HepG2 (cell line): ENCODE measurements around the gene PLEKHN1. TPM values are rescaled to one million over a fixed set of nuclear protein-coding genes. Genes with fewer than 3 reads are reported as not detected.
A peak's percentile ranks its signal among the peaks of the same experiment; 100 is the strongest.

Source experiments
- ARNT2 ChIP-seq: sonication (generic); formaldehyde crosslinking; IDR thresholded peaks from 2 replicates; pipeline ENCODE4 v1.8.0; 2022; ENCODE audit warnings: mild to moderate bottlenecking, low read depth, missing genetic modification reagents, moderate library complexity
- CREM ChIP-seq, 2 experiments: sonication (generic) in 1 of 2; formaldehyde crosslinking in 1 of 2; IDR thresholded peaks; 2 replicates each; pipeline versions ENCODE4 v1.4.0 to v1.6.1; 2016 to 2020; ENCODE audit warnings: antibody characterized with exemption in 1 of 2, mild to moderate bottlenecking in 1 of 2, missing genetic modification reagents in 1 of 2
- GATAD1 ChIP-seq: IDR thresholded peaks from 2 replicates; pipeline ENCODE4 v1.6.1; 2016; ENCODE audit warnings: missing genetic modification reagents, missing compliant biosample characterization
- HOXA3 ChIP-seq: sonication (generic); formaldehyde crosslinking; IDR thresholded peaks from 2 replicates; pipeline ENCODE4 v1.5.0; 2020; ENCODE audit warnings: missing genetic modification reagents
- NCOR1 ChIP-seq: fragments of 200-600 bp; sonication (generic); IDR thresholded peaks from 2 replicates; pipeline ENCODE4 v1.7.0; 2017; ENCODE audit warnings: antibody characterized with exemption, low read length, borderline replicate concordance
- NFATC3 ChIP-seq: sonication (generic); formaldehyde crosslinking; IDR thresholded peaks from 2 replicates; pipeline ENCODE4 v1.5.1; 2020; ENCODE audit warnings: mild to moderate bottlenecking, missing genetic modification reagents
- ZNF292 ChIP-seq: sonication (generic); formaldehyde crosslinking; IDR thresholded peaks from 2 replicates; pipeline ENCODE4 v1.8.1; 2022; ENCODE audit warnings: mild to moderate bottlenecking, low read depth, missing genetic modification reagents, borderline replicate concordance
- ZNF775 ChIP-seq: sonication (generic); formaldehyde crosslinking; IDR thresholded peaks from 2 replicates; pipeline ENCODE4 v1.4.0; 2020; ENCODE audit warnings: missing genetic modification reagents, mild to moderate bottlenecking, moderate library complexity, borderline replicate concordance
- polyA plus RNA-seq, 8 experiments: library from polyadenylated mRNA; depleted of rRNA in 3 of 8; stranded (reverse) in 7 of 8; unstranded in 1 of 8; fragments of >200 nt; fragmentation: Illumina TruSeq in 4 of 8; extraction: Trizol in 4 of 8; gene quantifications; 2 replicates each; pipeline versions ENCODE4 v1.2.1 to v1.2.3, GENCODE V29; 2011 to 2016; ENCODE audit warnings: low read depth in 4 of 8, missing spikeins in 1 of 8, mixed read lengths in 1 of 8; ENCODE audit not compliant: insufficient read depth in 1 of 8
- total RNA-seq, 5 experiments: library from RNA; depleted of rRNA; stranded (reverse); fragments of >200 nt; fragmentation: Illumina TruSeq; extraction: Trizol; gene quantifications; 2 replicates each; pipeline ENCODE4 v1.2.3, GENCODE V29; 2016; ENCODE audit warnings: low read depth in 1 of 5
- TF ChIP-seq, protein P1 (sequence below): IDR thresholded peaks from 2 replicates; pipeline ENCODE4 v1.4.0; 2020; ENCODE audit warnings: mild to moderate bottlenecking, missing genetic modification reagents
- TF ChIP-seq, protein P2 (sequence below): IDR thresholded peaks from 2 replicates; pipeline ENCODE4 v1.6.1; 2016; ENCODE audit warnings: low read depth
- TF ChIP-seq, protein P3 (sequence below): sonication (generic); formaldehyde crosslinking; conservative IDR thresholded peaks from 2 replicates; pipeline ENCODE4 v1.8.0; 2022; ENCODE audit warnings: missing genetic modification reagents
- TF ChIP-seq, protein P4 (sequence below): sonication (generic); formaldehyde crosslinking; IDR thresholded peaks from 2 replicates; pipeline ENCODE4 v1.4.0; 2020; ENCODE audit warnings: missing genetic modification reagents
- TF ChIP-seq, protein P5 (sequence below): sonication (generic); formaldehyde crosslinking; IDR thresholded peaks from 2 replicates; pipeline ENCODE4 v1.4.0; 2020; ENCODE audit warnings: missing genetic modification reagents

Gene PLEKHN1
- total and polyA plus RNA-seq, 2 of the 13 experiments (the other 11 are each of a cell fraction or from before 2014, with no cell fraction given), result 0.42 to 0.58 TPM

DNA sequence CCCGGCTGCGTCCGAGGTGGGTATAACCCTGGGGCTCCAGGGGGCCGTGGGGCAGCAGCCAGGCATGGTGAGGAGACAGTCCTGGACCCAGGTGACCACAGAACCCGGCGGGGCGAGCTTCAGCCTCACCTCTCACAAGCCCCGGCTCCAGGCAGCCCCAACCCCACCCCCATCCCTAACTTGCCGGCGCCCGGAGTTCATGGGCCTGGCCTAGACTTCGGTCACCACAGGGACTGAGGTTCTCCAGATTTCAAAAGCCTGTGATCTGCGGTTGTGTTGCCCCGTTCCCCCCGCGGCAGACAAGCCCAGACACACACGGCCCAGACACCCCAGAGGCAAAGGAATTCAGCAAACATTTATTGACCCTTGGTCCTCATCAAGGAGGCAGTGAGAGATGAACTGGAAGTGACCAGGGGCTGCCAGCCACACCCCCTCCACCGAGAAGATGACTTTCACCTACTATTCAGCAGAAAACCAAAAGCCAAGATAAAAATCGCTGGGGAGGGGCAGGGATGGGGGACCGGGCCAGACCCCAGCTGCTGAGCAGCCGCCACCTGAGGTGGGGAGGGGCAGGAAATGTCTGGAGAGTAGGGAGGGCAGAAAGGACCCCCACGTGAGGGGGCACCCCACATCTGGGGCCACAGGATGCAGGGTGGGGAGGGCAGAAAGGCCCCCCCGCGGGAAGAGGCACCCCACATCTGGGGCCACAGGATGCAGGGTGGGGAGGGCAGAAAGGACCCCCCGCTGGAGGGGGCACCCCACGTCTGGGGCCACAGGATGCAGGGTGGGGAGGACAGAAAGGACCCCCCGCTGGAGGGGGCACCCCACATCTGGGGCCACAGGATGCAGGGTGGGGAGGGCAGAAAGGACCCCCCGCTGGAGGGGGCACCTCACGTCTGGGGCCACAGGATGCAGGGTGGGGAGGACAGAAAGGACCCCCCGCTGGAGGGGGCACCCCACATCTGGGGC is 29.7 kb downstream of the PLEKHN1 start (continued):
- TF ChIP-seq, protein P1, sequence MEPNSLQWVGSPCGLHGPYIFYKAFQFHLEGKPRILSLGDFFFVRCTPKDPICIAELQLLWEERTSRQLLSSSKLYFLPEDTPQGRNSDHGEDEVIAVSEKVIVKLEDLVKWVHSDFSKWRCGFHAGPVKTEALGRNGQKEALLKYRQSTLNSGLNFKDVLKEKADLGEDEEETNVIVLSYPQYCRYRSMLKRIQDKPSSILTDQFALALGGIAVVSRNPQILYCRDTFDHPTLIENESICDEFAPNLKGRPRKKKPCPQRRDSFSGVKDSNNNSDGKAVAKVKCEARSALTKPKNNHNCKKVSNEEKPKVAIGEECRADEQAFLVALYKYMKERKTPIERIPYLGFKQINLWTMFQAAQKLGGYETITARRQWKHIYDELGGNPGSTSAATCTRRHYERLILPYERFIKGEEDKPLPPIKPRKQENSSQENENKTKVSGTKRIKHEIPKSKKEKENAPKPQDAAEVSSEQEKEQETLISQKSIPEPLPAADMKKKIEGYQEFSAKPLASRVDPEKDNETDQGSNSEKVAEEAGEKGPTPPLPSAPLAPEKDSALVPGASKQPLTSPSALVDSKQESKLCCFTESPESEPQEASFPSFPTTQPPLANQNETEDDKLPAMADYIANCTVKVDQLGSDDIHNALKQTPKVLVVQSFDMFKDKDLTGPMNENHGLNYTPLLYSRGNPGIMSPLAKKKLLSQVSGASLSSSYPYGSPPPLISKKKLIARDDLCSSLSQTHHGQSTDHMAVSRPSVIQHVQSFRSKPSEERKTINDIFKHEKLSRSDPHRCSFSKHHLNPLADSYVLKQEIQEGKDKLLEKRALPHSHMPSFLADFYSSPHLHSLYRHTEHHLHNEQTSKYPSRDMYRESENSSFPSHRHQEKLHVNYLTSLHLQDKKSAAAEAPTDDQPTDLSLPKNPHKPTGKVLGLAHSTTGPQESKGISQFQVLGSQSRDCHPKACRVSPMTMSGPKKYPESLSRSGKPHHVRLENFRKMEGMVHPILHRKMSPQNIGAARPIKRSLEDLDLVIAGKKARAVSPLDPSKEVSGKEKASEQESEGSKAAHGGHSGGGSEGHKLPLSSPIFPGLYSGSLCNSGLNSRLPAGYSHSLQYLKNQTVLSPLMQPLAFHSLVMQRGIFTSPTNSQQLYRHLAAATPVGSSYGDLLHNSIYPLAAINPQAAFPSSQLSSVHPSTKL (CRISPR knock-in tag), result peak; percentile 45
- TF ChIP-seq NCOR1 (peak; percentile 50; the same call in 1 of the 2 replicates), GATAD1 (CRISPR knock-in tag) (no peak), HOXA3 (CRISPR knock-in tag) (0 out of 2 replicates have a peak, but pooled peaks have one; percentile 12), ZNF292 (no peak), CREM (IDR thresholded peaks at IDR 0.05) (peak; percentile 38; the same call in 1 of the 2 replicates), CREM (CRISPR knock-in tag; IDR thresholded peaks at IDR 0.05) (no peak), ARNT2 (no peak), ZNF775 (CRISPR knock-in tag) (no peak), NFATC3 (CRISPR knock-in tag) (no peak)
- TF ChIP-seq, protein P2, sequence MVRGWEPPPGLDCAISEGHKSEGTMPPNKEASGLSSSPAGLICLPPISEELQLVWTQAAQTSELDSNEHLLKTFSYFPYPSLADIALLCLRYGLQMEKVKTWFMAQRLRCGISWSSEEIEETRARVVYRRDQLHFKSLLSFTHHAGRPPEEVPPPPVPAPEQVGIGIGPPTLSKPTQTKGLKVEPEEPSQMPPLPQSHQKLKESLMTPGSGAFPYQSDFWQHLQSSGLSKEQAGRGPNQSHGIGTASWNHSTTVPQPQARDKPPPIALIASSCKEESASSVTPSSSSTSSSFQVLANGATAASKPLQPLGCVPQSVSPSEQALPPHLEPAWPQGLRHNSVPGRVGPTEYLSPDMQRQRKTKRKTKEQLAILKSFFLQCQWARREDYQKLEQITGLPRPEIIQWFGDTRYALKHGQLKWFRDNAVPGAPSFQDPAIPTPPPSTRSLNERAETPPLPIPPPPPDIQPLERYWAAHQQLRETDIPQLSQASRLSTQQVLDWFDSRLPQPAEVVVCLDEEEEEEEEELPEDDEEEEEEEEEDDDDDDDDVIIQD (CRISPR knock-in tag), result no peak
- TF ChIP-seq, protein P3, sequence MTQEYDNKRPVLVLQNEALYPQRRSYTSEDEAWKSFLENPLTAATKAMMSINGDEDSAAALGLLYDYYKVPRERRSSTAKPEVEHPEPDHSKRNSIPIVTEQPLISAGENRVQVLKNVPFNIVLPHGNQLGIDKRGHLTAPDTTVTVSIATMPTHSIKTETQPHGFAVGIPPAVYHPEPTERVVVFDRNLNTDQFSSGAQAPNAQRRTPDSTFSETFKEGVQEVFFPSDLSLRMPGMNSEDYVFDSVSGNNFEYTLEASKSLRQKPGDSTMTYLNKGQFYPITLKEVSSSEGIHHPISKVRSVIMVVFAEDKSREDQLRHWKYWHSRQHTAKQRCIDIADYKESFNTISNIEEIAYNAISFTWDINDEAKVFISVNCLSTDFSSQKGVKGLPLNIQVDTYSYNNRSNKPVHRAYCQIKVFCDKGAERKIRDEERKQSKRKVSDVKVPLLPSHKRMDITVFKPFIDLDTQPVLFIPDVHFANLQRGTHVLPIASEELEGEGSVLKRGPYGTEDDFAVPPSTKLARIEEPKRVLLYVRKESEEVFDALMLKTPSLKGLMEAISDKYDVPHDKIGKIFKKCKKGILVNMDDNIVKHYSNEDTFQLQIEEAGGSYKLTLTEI (CRISPR knock-in tag), result no peak
- TF ChIP-seq, protein P4, sequence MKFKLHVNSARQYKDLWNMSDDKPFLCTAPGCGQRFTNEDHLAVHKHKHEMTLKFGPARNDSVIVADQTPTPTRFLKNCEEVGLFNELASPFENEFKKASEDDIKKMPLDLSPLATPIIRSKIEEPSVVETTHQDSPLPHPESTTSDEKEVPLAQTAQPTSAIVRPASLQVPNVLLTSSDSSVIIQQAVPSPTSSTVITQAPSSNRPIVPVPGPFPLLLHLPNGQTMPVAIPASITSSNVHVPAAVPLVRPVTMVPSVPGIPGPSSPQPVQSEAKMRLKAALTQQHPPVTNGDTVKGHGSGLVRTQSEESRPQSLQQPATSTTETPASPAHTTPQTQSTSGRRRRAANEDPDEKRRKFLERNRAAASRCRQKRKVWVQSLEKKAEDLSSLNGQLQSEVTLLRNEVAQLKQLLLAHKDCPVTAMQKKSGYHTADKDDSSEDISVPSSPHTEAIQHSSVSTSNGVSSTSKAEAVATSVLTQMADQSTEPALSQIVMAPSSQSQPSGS, result no peak
- TF ChIP-seq, protein P5, sequence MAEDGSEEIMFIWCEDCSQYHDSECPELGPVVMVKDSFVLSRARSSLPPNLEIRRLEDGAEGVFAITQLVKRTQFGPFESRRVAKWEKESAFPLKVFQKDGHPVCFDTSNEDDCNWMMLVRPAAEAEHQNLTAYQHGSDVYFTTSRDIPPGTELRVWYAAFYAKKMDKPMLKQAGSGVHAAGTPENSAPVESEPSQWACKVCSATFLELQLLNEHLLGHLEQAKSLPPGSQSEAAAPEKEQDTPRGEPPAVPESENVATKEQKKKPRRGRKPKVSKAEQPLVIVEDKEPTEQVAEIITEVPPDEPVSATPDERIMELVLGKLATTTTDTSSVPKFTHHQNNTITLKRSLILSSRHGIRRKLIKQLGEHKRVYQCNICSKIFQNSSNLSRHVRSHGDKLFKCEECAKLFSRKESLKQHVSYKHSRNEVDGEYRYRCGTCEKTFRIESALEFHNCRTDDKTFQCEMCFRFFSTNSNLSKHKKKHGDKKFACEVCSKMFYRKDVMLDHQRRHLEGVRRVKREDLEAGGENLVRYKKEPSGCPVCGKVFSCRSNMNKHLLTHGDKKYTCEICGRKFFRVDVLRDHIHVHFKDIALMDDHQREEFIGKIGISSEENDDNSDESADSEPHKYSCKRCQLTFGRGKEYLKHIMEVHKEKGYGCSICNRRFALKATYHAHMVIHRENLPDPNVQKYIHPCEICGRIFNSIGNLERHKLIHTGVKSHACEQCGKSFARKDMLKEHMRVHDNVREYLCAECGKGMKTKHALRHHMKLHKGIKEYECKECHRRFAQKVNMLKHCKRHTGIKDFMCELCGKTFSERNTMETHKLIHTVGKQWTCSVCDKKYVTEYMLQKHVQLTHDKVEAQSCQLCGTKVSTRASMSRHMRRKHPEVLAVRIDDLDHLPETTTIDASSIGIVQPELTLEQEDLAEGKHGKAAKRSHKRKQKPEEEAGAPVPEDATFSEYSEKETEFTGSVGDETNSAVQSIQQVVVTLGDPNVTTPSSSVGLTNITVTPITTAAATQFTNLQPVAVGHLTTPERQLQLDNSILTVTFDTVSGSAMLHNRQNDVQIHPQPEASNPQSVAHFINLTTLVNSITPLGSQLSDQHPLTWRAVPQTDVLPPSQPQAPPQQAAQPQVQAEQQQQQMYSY (CRISPR knock-in tag), result no peak
